Measurements from ENCODE around the gene NOL11.
"Not testable (repeated sequence)": the region's sequence is repeated elsewhere in the genome, so short reads cannot be mapped to it uniquely, and the experiment has no call there.

The NOL11 gene

DNA sequence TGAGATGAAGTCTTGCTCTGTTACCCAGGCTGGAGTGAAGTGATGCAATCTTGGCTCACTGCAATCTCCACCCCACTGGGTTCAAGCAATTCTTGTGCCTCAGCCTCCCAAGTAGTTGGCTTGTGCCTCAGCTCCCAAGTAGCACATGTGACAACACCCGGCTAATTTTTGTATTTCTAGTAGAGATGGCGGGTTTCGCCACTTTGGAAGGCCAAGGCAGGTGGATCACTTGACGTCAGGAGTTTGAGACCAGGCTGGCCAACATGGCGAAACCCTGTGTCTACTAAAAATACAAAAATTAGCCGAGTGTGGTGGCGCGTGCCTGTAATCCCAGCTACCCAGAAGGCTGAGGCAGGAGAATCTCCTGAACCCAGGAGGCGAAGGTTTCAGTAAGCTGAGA lies 39.0 kb downstream of the NOL11 start:
- not testable (repeated sequence) for DNase-seq

DNA sequence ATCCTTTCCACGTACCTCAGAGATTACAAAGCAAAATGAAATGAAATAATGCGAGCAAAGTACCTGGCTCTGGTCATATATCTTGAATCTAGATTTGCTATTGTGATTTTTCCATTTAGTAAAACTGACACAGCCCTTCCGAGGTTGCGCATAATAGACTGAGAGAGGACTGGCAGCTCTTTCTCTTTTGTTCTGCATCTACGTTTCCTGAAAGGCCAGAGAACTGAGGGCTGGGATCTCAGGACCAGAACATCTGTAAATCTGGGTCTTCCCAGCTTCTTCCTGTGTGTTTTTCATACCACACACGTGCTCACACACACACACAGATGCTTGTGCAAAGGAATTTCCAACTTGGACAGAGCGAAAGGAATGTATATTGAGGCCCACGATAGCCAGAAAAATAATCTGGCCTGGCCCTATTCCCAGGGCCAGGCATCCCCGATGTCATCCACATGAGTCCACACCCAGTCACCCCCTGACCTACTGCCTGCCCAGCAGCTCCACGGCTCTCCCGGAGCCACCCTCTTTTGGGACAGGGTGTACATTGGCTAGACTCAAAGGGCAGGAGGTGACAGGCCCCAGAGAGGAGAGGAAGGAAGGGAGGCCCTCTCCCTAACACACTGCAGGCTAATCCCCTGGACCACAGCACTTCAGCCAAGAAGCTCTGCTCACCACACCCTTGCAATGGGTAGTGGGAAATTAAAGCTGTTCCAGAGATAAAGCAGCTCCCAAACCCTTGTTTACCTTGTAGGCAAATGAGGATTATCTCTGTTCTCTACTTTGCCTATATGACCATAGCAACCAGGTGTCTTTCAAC lies 41.8 kb downstream of the NOL11 start:
- DNase-seq: no peak

DNA sequence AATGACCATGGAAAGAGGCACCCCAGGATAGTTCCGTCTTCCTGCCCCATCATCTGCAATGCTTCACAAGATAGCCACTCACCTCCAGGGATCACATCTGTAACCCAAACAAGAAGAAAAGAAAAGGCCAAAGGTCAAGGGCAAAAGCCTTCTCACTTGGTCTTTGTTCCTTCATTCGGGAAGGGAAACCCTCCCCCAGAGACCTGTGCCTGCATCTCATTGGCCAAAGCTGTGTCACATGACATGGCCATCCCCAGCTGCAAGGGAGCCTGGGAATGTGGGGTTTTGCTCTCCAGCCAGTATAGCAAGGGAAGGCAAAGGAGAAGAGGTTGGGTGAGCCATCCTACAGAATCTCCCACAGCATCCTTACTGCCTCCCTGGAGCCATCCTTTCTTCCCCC lies 47.9 kb downstream of the NOL11 start:
- no peak for DNase-seq

DNA sequence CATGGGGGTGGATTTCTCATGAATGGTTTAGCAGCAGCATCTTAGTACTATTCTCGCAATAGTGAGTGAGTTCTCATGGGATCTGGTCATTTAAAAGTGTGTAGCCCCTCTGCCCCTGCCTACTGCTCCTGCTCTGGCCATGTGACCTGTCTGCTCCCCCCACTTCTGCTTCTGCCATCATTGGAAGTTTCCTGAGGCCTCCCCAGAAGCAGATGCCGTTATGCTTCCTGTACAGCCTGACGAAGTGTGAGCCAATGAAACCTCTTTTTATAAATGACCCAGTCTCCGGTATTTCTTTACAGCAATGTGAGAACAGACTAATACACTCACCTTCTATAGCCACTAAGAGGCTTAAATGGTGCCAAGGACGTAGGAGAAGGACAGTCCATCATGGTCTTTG lies 51.5 kb downstream of the NOL11 start:
- DNase-seq: peak in 1 of 2 donors; percentile 56

DNA sequence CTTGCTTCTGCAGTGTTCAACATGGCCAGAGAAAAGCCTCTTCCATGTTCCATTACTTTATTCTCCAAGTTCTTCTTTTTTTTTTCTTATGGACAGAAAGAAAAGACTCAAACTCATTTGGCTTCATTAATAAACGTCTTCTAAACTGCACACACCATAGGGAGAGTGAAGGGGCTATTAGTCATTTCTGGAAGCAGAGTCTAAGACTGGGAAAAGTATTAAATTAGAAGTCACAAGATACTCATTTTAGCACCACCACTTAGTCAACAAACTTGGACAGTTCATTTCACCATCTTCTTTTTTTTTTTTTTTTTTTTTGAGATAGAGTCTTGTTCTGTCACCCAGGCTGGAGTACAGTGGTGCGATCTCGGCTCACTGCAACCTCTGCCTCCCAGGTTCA lies 52.8 kb downstream of the NOL11 start:
- DNase-seq: no peak

DNA sequence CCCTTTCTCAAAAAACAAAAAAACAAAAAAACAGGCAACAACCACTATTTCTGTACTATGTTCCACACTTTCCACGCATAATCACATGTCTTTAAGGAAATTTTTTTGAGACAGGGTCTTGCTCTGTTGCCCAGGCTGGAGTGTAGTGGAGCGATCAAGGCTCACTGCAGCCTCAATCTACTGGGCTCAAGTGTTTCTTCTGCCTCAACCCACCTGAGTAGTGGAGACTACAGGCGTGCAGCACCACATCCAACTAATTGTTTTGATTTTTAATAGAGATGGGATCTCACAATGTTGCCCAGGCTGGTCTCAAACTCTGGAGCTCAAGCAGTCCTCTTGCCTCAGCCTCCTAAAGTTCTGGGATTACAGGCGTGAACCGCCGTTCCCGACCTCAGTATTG lies 54.9 kb downstream of the NOL11 start:
- DNase-seq: no peak

DNA sequence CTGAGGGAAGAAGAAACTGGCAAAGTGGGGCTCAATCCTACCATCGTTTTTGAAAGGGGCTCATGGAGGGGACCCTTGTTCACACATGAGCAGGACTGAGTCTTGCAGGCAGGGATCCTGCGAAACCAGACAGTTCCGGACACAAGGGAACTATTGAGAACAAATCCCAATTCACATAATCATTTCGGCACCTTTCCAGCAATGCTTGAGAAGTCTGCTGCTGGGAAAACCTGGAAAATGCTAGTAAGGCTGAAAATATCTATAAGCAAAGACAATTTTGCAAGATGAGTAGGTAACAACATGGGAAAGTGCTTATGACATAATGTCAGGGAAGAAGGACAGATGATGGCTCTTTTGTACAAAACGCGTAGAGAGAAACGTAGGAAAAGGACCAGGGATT lies 55.5 kb downstream of the NOL11 start:
- DNase-seq: no peak

DNA sequence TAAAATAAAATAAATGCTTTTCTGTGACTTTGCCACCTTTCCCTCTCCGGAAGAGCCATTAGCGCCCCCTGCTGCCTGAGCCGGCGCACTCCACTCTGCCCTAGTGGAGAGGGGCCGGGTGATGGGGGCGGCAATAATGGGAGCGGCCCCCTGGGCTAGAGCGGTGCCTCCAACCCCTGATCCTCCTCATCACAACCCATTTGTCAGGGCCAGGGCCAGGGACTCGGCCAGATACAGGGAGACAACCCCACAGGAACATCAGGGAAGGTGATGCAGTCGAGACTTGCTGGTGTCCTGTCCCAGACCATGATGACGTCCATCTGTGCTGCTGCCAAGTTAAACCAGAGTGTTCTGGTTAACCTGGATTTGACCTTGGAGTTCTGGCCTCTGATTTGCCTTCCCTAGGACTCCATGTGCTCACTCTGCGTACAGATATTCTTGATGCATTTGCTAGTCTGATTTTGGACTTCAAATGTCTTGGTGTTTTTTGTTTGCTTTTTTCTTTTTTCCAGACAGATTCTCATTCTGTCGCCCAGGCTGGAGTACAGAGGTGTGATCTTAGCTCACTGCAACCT lies 61.4 kb downstream of the NOL11 start:
- DNase-seq: peak in 1 of 2 donors; percentile 16

DNA sequence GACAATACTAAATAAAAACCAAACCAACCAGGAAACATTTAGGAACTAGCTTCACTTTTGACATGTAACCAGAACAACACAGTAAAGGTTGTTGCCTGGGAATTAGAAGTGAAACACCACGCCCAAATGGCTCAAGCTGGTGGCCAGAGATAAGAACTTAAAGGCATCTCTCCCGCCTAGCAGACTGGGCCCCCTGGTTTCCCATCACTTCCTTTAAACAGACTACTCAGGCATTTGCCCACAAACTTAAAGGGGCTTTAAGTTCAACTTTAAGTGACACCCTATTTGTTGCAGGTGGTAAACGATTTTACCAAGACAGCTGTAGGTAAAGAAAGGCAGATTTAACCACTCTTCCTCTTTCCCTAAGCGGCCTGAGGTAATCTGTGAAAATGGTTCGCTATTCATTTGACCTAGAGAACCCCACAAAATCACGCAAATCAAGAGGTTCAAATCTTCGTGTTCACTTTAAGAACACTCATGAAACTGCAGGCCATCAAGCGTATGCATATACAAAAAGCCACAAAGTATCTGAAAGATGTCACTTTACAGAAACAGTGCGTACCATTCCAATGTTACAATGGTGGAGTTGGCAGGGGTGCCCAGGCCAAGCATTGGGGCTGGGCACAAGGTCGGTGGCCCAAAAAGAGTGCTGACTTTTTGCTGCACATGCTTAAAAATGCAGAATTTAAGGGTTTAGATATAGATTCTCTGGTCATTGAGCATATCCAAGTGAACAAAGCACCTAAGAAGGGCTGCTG lies 66.8 kb downstream of the NOL11 start:
- DNase-seq: peak in 1 of 2 donors; percentile 64

DNA sequence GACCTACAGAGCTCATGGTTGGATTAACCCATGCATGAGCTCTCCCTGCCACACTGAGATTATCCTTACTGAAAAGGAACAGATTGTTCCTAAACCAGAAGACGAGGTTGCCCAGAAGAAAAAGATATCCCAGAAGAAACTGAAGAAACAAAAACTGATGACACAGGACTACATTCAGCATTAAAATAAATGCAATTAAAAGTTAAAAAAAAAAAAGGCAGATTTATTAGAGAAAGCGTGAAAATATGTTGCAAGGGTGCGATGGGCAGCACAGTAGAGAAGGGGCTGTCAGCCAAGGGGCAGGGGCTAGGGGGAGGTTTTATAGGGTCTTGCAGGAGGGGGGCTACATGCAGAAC lies 67.4 kb downstream of the NOL11 start:
- DNase-seq: no peak

DNA sequence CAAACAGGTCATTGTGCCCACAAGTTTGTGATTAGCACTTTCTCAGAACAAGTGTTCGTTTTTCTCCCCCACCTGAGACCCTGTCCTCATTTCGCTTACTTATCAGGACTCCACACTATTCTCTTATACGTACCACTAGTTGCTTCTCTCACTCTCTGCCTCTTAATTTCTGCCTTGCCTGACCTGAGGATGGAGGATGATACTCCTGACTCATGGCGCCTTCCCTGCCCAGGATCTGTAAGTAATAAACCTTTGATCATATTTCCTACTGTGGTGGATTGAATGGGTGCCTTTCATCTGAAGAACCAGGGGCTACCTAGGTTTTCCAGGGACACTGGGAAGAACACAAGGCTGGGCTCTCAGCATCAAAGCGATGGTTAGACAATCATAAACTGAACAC lies 67.8 kb downstream of the NOL11 start:
- DNase-seq: no peak

Measured in bone marrow (tissue), 2 donors.